Mammary epithelial cell (primary cell): ENCODE measurements around the gene TMEM232.

Experiments
- EZH2 ChIP-seq: IDR thresholded peaks from 2 replicates; pipeline ENCODE4 v1.6.1; 2012; ENCODE audit warnings: low read length, inconsistent platforms, borderline replicate concordance
- TF ChIP-seq, protein P1 (sequence below), 2 donors: IDR thresholded peaks in 1 of 2; conservative IDR thresholded peaks in 1 of 2; 2 replicates each; pipeline ENCODE4 v1.5.1; 2011 to 2012; ENCODE audit warnings: inconsistent platforms in 2 of 2, low read length in 2 of 2, mild to moderate bottlenecking in 2 of 2, control low read depth in 1 of 2, low read depth in 1 of 2; ENCODE audit not compliant: insufficient read depth in 1 of 2; ENCODE audit errors: extremely low read depth in 1 of 2

DNA sequence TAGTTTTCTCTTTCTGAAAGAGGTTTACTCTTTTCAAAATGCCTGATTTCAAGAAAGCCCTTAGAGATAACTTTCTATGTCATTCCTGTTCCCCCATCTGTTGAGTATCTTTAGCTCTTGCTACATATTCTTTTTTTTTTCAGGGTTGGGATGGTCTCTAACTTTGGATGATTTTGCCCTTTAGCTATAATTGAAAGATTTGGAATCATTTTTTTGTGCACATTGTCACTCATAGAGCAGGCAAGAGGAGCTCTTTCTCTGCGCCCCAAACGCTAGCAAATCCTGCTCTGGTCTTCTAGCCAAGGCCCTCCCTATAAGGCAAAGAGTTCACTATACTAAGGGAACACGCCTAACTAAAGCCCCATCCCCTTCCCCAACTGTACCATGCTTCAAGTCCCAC is 316.9 kb downstream of the TMEM232 start:
- TF ChIP-seq, protein P1, sequence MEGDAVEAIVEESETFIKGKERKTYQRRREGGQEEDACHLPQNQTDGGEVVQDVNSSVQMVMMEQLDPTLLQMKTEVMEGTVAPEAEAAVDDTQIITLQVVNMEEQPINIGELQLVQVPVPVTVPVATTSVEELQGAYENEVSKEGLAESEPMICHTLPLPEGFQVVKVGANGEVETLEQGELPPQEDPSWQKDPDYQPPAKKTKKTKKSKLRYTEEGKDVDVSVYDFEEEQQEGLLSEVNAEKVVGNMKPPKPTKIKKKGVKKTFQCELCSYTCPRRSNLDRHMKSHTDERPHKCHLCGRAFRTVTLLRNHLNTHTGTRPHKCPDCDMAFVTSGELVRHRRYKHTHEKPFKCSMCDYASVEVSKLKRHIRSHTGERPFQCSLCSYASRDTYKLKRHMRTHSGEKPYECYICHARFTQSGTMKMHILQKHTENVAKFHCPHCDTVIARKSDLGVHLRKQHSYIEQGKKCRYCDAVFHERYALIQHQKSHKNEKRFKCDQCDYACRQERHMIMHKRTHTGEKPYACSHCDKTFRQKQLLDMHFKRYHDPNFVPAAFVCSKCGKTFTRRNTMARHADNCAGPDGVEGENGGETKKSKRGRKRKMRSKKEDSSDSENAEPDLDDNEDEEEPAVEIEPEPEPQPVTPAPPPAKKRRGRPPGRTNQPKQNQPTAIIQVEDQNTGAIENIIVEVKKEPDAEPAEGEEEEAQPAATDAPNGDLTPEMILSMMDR (conservative IDR thresholded peaks at IDR 0.05 in 1 of 2, IDR thresholded peaks at IDR 0.05 in 1 of 2; ENCODE audit: extremely low read depth in 1 of 2, insufficient read depth in 1 of 2, low read depth in 1 of 2, low read length in 2 of 2): no peak
- TF ChIP-seq EZH2: no peak
